ENCODE results near the gene CHSY1. TPM values are rescaled to one million over a fixed set of nuclear protein-coding genes. Genes with fewer than 3 reads are reported as not detected.

Gene CHSY1
- total RNA-seq, 1 experiment from 2014 or later: 11.4 TPM

DNA sequence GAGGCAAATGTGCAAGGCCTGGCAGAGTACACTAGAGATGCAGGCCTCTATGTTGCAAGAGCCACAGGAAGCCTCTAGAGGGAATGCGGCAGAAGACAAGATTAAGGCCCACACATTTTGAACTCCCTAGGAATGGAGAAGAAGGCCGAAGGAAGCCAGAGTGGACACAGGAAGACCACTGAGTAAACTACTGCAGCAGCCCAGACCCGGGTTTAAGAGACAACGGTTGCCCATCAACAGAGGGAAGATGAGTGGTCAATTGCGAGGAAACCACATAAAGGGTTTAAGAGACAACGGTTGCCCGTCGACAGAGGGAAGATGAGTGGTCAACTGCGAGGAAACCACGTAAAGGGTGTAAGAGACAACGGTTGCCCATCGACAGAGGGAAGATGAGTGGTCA lies 14.6 kb downstream of the CHSY1 start:
- H3K36me3 ChIP-seq (ENCODE audit: insufficient read depth, low read length): no peaks in the 10 kb centered on the region
- peaks cover 2% of the 10 kb centered on the region; the same call in 1 of the 2 replicates for H4K20me1 ChIP-seq (ENCODE audit: insufficient read depth, low read depth, low read length)
- H3K4me1 ChIP-seq (ENCODE audit: low read length): peaks cover 3% of the 10 kb centered on the region
- H3K9ac ChIP-seq (ENCODE audit: low read length): no peak overlapping the region
- no peak overlapping the region for H3K27ac ChIP-seq (ENCODE audit: low read length)
- no peak overlapping the region for H3K4me3 ChIP-seq (ENCODE audit: low read length)
- no peak for DNase-seq
- H3K27me3 ChIP-seq (ENCODE audit: low read length): no peaks in the 10 kb centered on the region
- no peak overlapping the region for H3K4me2 ChIP-seq (ENCODE audit: low read depth, low read length, poor library complexity, severe bottlenecking)
- no peaks in the 10 kb centered on the region for H3K9me3 ChIP-seq (ENCODE audit: low read length)
- H3K9me2 ChIP-seq (replicated peaks; ENCODE audit: insufficient read depth, low read length): no peaks in the 10 kb centered on the region
- H3K79me2 ChIP-seq (ENCODE audit: low read length): peaks cover 48% of the 10 kb centered on the region
- no peak overlapping the region for H2AFZ ChIP-seq (ENCODE audit: low read length)

- no peaks in the 10 kb centered on the region for H3K9me3 ChIP-seq (ENCODE audit: low read length)
- H3K79me2 ChIP-seq (ENCODE audit: low read length): peaks cover 21% of the 10 kb centered on the region
- H3K9ac ChIP-seq (ENCODE audit: low read length): no peak overlapping the region
- no peaks in the 10 kb centered on the region for H3K9me2 ChIP-seq (replicated peaks; ENCODE audit: insufficient read depth, low read length)
- H3K4me2 ChIP-seq (ENCODE audit: low read depth, low read length, poor library complexity, severe bottlenecking): no peak overlapping the region
- no peak overlapping the region for H2AFZ ChIP-seq (ENCODE audit: low read length)
- H3K4me1 ChIP-seq (ENCODE audit: low read length): no peaks in the 10 kb centered on the region
- H4K20me1 ChIP-seq (ENCODE audit: insufficient read depth, low read depth, low read length): no peaks in the 10 kb centered on the region; the same call in 1 of the 2 replicates
- no peak overlapping the region for H3K4me3 ChIP-seq (ENCODE audit: low read length)
- no peak overlapping the region for H3K27ac ChIP-seq (ENCODE audit: low read length)
- H3K36me3 ChIP-seq (ENCODE audit: insufficient read depth, low read length): no peaks in the 10 kb centered on the region
- no peaks in the 10 kb centered on the region for H3K27me3 ChIP-seq (ENCODE audit: low read length)
- DNase-seq: no peak
These were observed 18.1 kb downstream of the CHSY1 start for GRCh38 chr15:101233651-101234280.

DNA sequence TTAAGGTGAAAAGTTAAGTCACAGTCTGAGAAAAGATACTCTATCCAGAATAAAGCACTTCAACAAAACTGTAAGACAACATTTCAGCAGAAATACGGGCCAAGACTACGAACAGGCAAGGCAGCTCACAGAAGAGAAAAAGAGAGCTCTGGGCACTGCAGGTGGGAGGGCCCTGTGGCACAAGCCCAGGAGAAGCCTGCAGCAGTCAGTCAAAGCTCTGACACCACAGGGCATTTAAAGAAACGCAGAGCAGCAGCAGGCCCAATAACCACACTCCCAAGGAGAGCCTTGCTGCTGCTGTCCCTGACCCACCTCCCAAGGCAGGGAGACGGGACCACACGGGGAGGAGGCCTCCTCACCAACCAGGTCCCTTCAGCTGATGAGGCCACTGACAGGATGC lies 19.2 kb downstream of the CHSY1 start:
- no peaks in the 10 kb centered on the region for H3K9me2 ChIP-seq (replicated peaks; ENCODE audit: insufficient read depth, low read length)
- no peaks in the 10 kb centered on the region for H3K27me3 ChIP-seq (ENCODE audit: low read length)
- H3K4me1 ChIP-seq (ENCODE audit: low read length): no peaks in the 10 kb centered on the region
- H3K36me3 ChIP-seq (ENCODE audit: insufficient read depth, low read length): no peaks in the 10 kb centered on the region
- no peak overlapping the region for H2AFZ ChIP-seq (ENCODE audit: low read length)
- no peak overlapping the region for H3K9ac ChIP-seq (ENCODE audit: low read length)
- H4K20me1 ChIP-seq (ENCODE audit: insufficient read depth, low read depth, low read length): no peaks in the 10 kb centered on the region; the same call in 1 of the 2 replicates
- H3K9me3 ChIP-seq (ENCODE audit: low read length): no peaks in the 10 kb centered on the region
- no peak overlapping the region for H3K4me3 ChIP-seq (ENCODE audit: low read length)
- no peak overlapping the region for H3K27ac ChIP-seq (ENCODE audit: low read length)
- no peak for DNase-seq
- H3K79me2 ChIP-seq (ENCODE audit: low read length): peaks cover 27% of the 10 kb centered on the region
- no peak overlapping the region for H3K4me2 ChIP-seq (ENCODE audit: low read depth, low read length, poor library complexity, severe bottlenecking)

GRCh38 chr15:101228313-101228712 lies 23.5 kb downstream of the CHSY1 start:
- Histone ChIP-seq H3K9ac (ENCODE audit: low read length) (no peak overlapping the region), H3K9me3 (ENCODE audit: low read length) (no peaks in the 10 kb centered on the region), H4K20me1 (ENCODE audit: insufficient read depth, low read depth, low read length) (no peaks in the 10 kb centered on the region), H2AFZ (ENCODE audit: low read length) (no peak overlapping the region), H3K4me2 (ENCODE audit: low read depth, low read length, poor library complexity, severe bottlenecking) (no peak overlapping the region), H3K36me3 (ENCODE audit: insufficient read depth, low read length) (no peaks in the 10 kb centered on the region), H3K27ac (ENCODE audit: low read length) (no peak overlapping the region), H3K79me2 (ENCODE audit: low read length) (peaks cover 36% of the 10 kb centered on the region), H3K27me3 (ENCODE audit: low read length) (no peaks in the 10 kb centered on the region), H3K9me2 (replicated peaks; ENCODE audit: insufficient read depth, low read length) (no peaks in the 10 kb centered on the region), H3K4me1 (ENCODE audit: low read length) (no peaks in the 10 kb centered on the region), H3K4me3 (ENCODE audit: low read length) (no peak overlapping the region)
- DNase-seq: no peak

DNA sequence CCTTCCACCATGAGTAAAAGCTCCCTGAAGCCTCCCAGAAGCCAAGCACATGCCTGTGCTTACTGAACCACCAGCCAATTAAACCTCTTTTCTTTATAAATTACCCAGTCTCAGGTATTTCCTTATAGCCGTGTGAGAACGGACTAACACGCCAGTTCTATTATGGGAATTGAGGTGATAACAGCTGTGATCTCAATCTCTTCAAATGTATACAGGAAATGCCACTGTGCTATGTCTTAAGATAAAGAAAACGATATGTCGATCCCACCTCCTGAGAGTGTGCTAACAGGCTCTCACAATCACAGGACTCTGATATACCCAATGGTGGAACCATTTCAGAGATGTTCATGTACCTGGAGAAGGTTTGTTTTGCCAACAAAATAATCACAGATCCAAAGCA lies 26.2 kb downstream of the CHSY1 start:
- H2AFZ ChIP-seq (ENCODE audit: low read length): no peak overlapping the region
- peaks cover 10% of the 10 kb centered on the region for H4K20me1 ChIP-seq (ENCODE audit: insufficient read depth, low read depth, low read length)
- H3K4me1 ChIP-seq (ENCODE audit: low read length): no peaks in the 10 kb centered on the region
- no peaks in the 10 kb centered on the region for H3K36me3 ChIP-seq (ENCODE audit: insufficient read depth, low read length)
- H3K79me2 ChIP-seq (ENCODE audit: low read length): peaks cover 25% of the 10 kb centered on the region
- no peaks in the 10 kb centered on the region for H3K9me3 ChIP-seq (ENCODE audit: low read length)
- no peak overlapping the region for H3K27ac ChIP-seq (ENCODE audit: low read length)
- no peak for DNase-seq
- no peak overlapping the region for H3K4me2 ChIP-seq (ENCODE audit: low read depth, low read length, poor library complexity, severe bottlenecking)
- H3K27me3 ChIP-seq (ENCODE audit: low read length): no peaks in the 10 kb centered on the region
- no peak overlapping the region for H3K4me3 ChIP-seq (ENCODE audit: low read length)
- H3K9me2 ChIP-seq (replicated peaks; ENCODE audit: insufficient read depth, low read length): no peaks in the 10 kb centered on the region
- no peak overlapping the region for H3K9ac ChIP-seq (ENCODE audit: low read length)

DNA sequence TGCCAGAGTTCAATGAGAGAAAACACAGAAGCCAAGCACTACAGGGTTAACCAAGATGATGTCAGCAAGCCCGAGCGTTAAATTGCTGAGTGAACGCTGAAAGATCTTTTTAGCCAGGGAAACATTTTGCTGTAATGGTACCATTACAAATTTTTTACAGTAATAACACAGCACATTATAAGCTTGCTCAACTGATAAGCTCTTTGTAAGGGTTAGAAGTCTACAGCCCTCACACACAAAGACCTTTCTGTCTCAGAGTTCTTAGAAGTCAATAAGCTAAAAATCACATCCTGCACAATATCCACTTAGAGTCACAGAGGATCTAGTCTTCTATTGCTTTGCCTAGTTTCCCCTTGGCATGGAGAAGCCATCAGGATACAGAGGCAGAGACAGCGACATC lies 29.9 kb downstream of the CHSY1 start:
- Histone ChIP-seq H3K79me2 (ENCODE audit: low read length) (peaks cover 8% of the 10 kb centered on the region), H3K27me3 (ENCODE audit: low read length) (no peaks in the 10 kb centered on the region), H3K27ac (ENCODE audit: low read length) (no peak overlapping the region), H3K9me2 (replicated peaks; ENCODE audit: insufficient read depth, low read length) (no peaks in the 10 kb centered on the region), H4K20me1 (ENCODE audit: insufficient read depth, low read depth, low read length) (peaks cover 34% of the 10 kb centered on the region), H3K36me3 (ENCODE audit: insufficient read depth, low read length) (no peaks in the 10 kb centered on the region), H2AFZ (ENCODE audit: low read length) (no peak overlapping the region), H3K9ac (ENCODE audit: low read length) (no peak overlapping the region), H3K9me3 (ENCODE audit: low read length) (no peaks in the 10 kb centered on the region), H3K4me1 (ENCODE audit: low read length) (no peaks in the 10 kb centered on the region), H3K4me2 (ENCODE audit: low read depth, low read length, poor library complexity, severe bottlenecking) (no peak overlapping the region), H3K4me3 (ENCODE audit: low read length) (no peak overlapping the region)
- no peak for DNase-seq

- no peak for DNase-seq
- Histone ChIP-seq H4K20me1 (ENCODE audit: insufficient read depth, low read depth, low read length) (peaks cover 44% of the 10 kb centered on the region), H3K27me3 (ENCODE audit: low read length) (no peaks in the 10 kb centered on the region), H3K36me3 (ENCODE audit: insufficient read depth, low read length) (no peaks in the 10 kb centered on the region), H3K4me3 (ENCODE audit: low read length) (no peak overlapping the region), H3K27ac (ENCODE audit: low read length) (no peak overlapping the region), H3K9me2 (replicated peaks; ENCODE audit: insufficient read depth, low read length) (no peaks in the 10 kb centered on the region), H3K9me3 (ENCODE audit: low read length) (no peaks in the 10 kb centered on the region), H3K4me1 (ENCODE audit: low read length) (no peaks in the 10 kb centered on the region), H3K4me2 (ENCODE audit: low read depth, low read length, poor library complexity, severe bottlenecking) (no peak overlapping the region), H3K9ac (ENCODE audit: low read length) (no peak overlapping the region), H2AFZ (ENCODE audit: low read length) (no peak overlapping the region), H3K79me2 (ENCODE audit: low read length) (no peaks in the 10 kb centered on the region; the same call in none of the 2 replicates)
These were observed 31.8 kb downstream of the CHSY1 start for GRCh38 chr15:101220060-101220459.

DNA sequence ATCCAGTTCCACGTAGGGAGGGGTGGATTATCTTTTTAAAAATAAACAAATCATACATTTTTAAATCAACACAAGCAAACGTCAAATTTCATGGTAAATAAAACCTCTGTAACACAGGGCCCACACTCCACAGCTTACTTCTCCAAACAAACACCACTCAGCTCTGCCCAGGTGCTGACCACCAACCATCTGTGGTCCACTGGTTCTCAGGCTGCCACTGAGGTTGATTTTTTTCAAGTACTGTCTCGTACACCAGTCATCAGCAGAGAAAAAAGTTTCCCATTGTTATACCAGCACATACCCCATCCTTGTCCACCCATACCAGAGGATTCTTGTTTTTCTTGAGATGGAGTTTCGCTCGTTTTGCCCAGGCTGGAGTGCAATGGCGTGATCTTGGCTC lies 32.4 kb downstream of the CHSY1 start:
- H3K27ac ChIP-seq (ENCODE audit: low read length): no peak overlapping the region
- no peak overlapping the region for H2AFZ ChIP-seq (ENCODE audit: low read length)
- no peaks in the 10 kb centered on the region for H3K9me2 ChIP-seq (replicated peaks; ENCODE audit: insufficient read depth, low read length)
- no peaks in the 10 kb centered on the region for H3K36me3 ChIP-seq (ENCODE audit: insufficient read depth, low read length)
- H3K27me3 ChIP-seq (ENCODE audit: low read length): no peaks in the 10 kb centered on the region
- peaks cover 44% of the 10 kb centered on the region for H4K20me1 ChIP-seq (ENCODE audit: insufficient read depth, low read depth, low read length)
- no peaks in the 10 kb centered on the region for H3K9me3 ChIP-seq (ENCODE audit: low read length)
- H3K4me3 ChIP-seq (ENCODE audit: low read length): no peak overlapping the region
- no peak overlapping the region for H3K9ac ChIP-seq (ENCODE audit: low read length)
- DNase-seq: no peak
- no peaks in the 10 kb centered on the region; the same call in none of the 2 replicates for H3K79me2 ChIP-seq (ENCODE audit: low read length)
- no peaks in the 10 kb centered on the region for H3K4me1 ChIP-seq (ENCODE audit: low read length)
- no peak overlapping the region for H3K4me2 ChIP-seq (ENCODE audit: low read depth, low read length, poor library complexity, severe bottlenecking)

All from Karpas-422 (cell line).